NCI-H2227 treated with DMSO at 0.1 percent for 48 hours (cell line): ENCODE data around the gene SENP1.

Experiments
- DNase-seq: peaks from one replicate; lab custom pipeline; 2025; lab: John Stamatoyannopoulos, UW

The SENP1 gene

DNA sequence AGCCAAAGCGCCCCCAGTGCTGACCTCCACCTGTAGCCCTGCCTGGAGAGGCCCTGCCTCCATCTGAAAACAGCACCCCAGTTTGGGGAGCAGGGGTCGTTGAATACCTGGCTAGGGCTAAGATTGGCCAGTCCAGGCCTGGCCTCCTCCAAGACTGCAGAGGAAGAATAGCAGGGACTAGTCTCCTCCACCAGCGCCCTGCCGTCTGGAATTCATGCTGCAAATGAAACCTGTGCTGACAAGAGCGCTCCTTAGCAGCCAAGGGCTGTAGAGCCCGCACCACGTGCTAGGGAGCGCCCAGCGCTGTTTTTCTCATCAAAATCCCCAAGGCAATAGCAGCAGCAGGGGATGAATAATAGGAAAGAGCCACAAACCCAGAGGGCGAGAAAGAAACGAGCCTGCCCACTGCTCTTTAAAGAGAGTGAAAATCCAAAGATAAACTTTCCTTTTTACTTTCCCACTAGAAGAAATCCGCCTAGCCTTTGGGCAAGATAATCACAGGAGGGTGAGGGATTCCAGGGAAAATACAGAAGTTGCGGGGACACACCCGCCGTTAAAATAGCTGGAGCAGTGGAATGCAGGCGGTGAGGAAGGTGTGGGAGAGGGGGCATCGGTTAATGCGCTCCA is 104.9 kb downstream of the SENP1 start:
- peak; percentile 49 for DNase-seq

GRCh38 chr12:47999816-48000215 is 106.1 kb downstream of the SENP1 start:
- DNase-seq = no peak

DNA sequence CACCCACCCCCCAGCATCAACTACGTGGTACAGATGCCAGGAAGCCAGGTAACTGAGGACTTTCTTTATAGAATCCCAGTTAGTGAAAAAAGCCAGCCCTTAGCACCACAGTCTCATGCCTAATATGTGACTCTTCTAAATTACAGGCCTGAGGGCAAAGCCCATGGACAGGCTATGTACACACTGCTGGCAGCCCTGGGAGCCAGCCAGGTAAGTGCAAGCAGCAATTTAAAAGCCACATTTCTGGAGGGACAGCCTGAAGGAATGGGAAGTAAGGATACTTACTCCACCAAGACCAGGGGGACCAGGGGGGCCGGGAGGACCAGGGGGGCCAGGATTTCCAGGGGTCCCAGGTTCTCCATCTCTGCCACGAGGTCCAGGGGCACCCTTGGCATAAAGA is 108.6 kb downstream of the SENP1 start:
- no peak for DNase-seq

DNA sequence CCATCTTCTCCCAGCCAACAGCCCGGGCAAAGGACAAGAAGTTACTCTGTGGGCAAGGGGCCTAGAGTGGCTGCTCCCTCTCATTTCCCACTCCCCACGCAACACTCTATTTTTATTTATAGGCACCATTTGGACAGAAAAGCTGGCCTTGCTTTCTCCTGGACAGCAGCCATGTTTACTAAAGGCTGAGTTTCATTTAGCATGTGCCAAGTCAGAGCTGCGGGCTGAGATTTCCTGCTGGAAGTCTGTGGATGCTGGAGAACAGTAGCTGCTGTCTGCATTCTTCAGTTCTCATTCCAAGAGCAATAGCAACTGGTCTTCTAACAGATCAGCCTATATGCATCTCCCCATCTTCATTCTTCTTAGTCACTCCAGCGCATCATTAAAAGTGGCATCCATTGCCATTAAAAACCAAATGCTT is 109.9 kb downstream of the SENP1 start:
- no peak for DNase-seq

- DNase-seq = no peak
Observed at GRCh38 chr12:47993491-47993890, 112.4 kb downstream of the SENP1 start.
